ENCODE results near the gene ASCC3. TPM values are rescaled to one million over a fixed set of nuclear protein-coding genes. Genes with fewer than 3 reads are reported as not detected.

ASCC3 gene
- total and polyA plus RNA-seq, 4 donors: 12.8 to 32.7 (median 16.4) TPM

DNA sequence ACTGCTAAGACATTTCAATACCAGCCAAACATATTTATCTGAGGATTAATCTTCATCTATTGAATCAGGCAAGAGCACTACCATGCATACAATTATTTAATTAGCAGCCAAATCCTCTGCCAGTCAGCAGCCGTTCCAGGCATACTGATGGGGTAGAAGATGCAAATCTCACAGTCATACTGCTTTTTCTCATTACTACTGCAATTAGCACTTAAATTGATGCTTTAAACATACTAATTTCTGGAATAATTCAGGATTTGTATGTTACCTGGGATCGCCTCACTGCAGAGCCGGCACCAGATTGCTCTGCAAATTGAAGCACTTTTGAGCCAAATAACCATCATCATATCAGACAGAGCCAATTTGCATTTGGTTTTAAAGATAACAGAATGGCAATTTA is 366.5 kb downstream of the ASCC3 start:
- H3K4me1 ChIP-seq (ENCODE audit: control insufficient read depth in 4 of 4, insufficient read depth in 4 of 4, low read length in 3 of 4): peaks cover 0 to 8% (median 0%) of the 10 kb centered on the region in 4 donors
- H3K9me3 ChIP-seq (ENCODE audit: control insufficient read depth in 4 of 4, low read length in 3 of 4): no peaks in the 10 kb centered on the region
- H3K27ac ChIP-seq (ENCODE audit: low read depth in 1 of 2, low read length in 2 of 2): no peak overlapping the region
- no peak overlapping the region for H3K9ac ChIP-seq (ENCODE audit: low read depth in 1 of 2, low read length in 2 of 2)
- peaks cover 0 to 17% (median 10%) of the 10 kb centered on the region in 4 donors for H3K36me3 ChIP-seq (ENCODE audit: control insufficient read depth in 4 of 4, insufficient read depth in 3 of 4, low read depth in 1 of 4, low read length in 3 of 4)
- no peaks in the 10 kb centered on the region for H3K27me3 ChIP-seq (ENCODE audit: control insufficient read depth in 4 of 4, insufficient read depth in 4 of 4, low read length in 3 of 4)
- no peak for TF ChIP-seq CTCF (IDR thresholded peaks at IDR 0.05; ENCODE audit: low read depth, low read length, missing input control)
- TF ChIP-seq HNF4G (IDR thresholded peaks at IDR 0.05): no peak
- no peak for TF ChIP-seq FOXA1 (IDR thresholded peaks at IDR 0.05)
- TF ChIP-seq EGR1 (IDR thresholded peaks at IDR 0.05; ENCODE audit: low read depth in 2 of 2): no peak
- TF ChIP-seq GABPA (IDR thresholded peaks at IDR 0.05 in 1 of 2, conservative IDR thresholded peaks at IDR 0.05 in 1 of 2): no peak
- no peak for TF ChIP-seq HNF4A (conservative IDR thresholded peaks at IDR 0.05)
- TF ChIP-seq REST (IDR thresholded peaks at IDR 0.05): no peak
- TF ChIP-seq FOXA2 (IDR thresholded peaks at IDR 0.05): no peak
- 98% methylated on average over 3 of the region's 3 CpGs for WGBS
- no peak for DNase-seq (ENCODE audit: low spot score)
- no peak overlapping the region for H3K4me3 ChIP-seq (ENCODE audit: low read depth in 1 of 3, low read length in 3 of 3)

DNA sequence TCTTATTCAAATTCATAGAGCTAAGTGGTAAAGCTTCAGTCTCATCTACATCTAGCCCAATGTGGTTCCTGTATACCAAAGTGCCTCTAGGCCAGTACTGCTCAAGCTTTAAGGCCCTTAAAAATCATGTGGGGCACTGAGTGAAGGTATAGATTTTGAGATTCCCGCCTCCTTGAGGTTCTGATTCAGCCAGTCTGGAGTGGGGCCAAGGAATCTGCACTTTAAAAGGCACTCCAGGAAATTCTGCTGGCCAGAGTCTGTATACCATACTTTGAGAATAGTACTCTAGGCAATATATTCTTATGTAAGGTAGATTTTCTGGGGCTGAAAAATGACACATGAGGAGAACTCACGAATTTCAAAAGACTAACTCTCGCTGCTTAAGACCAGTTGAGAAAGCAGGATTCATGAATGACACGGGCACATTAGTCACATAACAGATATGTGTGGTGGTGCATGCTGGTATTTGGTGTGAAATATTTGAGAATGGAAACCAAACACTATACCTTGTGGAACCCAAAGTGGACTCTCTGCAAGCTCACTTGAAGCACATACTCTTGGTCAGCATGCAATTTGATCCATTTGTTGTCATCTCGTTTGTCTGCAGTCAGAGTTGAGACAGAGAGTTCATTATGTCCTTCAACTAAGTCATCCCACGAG is 368.8 kb downstream of the ASCC3 start:
- Histone ChIP-seq H3K9me3 (ENCODE audit: control insufficient read depth in 4 of 4, low read length in 3 of 4) (no peaks in the 10 kb centered on the region), H3K4me3 (ENCODE audit: low read depth in 1 of 3, low read length in 3 of 3) (no peak overlapping the region), H3K36me3 (ENCODE audit: control insufficient read depth in 4 of 4, insufficient read depth in 3 of 4, low read depth in 1 of 4, low read length in 3 of 4) (peaks cover 0 to 19% (median 12%) of the 10 kb centered on the region in 4 donors), H3K4me1 (ENCODE audit: control insufficient read depth in 4 of 4, insufficient read depth in 4 of 4, low read length in 3 of 4) (peaks cover 0 to 1% (median 0%) of the 10 kb centered on the region in 4 donors), H3K27me3 (ENCODE audit: control insufficient read depth in 4 of 4, insufficient read depth in 4 of 4, low read length in 3 of 4) (no peaks in the 10 kb centered on the region), H3K27ac (ENCODE audit: low read depth in 1 of 2, low read length in 2 of 2) (no peak overlapping the region), H3K9ac (ENCODE audit: low read depth in 1 of 2, low read length in 2 of 2) (no peak overlapping the region)
- whole genome bisulfite sequencing: 90% methylated on average over 6 of the region's 6 CpGs
- TF ChIP-seq RAD21 (IDR thresholded peaks at IDR 0.05): no peak
- TF ChIP-seq TAF1 (conservative IDR thresholded peaks at IDR 0.05): no peak
- no peak for TF ChIP-seq FOXA2 (IDR thresholded peaks at IDR 0.05)
- TF ChIP-seq CTCF (IDR thresholded peaks at IDR 0.05; ENCODE audit: low read depth, low read length, missing input control): no peak
- TF ChIP-seq NR2F2 (IDR thresholded peaks at IDR 0.05): no peak
- TF ChIP-seq, protein P1, sequence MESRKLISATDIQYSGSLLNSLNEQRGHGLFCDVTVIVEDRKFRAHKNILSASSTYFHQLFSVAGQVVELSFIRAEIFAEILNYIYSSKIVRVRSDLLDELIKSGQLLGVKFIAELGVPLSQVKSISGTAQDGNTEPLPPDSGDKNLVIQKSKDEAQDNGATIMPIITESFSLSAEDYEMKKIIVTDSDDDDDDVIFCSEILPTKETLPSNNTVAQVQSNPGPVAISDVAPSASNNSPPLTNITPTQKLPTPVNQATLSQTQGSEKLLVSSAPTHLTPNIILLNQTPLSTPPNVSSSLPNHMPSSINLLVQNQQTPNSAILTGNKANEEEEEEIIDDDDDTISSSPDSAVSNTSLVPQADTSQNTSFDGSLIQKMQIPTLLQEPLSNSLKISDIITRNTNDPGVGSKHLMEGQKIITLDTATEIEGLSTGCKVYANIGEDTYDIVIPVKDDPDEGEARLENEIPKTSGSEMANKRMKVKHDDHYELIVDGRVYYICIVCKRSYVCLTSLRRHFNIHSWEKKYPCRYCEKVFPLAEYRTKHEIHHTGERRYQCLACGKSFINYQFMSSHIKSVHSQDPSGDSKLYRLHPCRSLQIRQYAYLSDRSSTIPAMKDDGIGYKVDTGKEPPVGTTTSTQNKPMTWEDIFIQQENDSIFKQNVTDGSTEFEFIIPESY (IDR thresholded peaks at IDR 0.05): no peak
- TF ChIP-seq EGR1 (IDR thresholded peaks at IDR 0.05; ENCODE audit: low read depth in 2 of 2): no peak
- TF ChIP-seq HNF4G (IDR thresholded peaks at IDR 0.05): no peak
- no peak for TF ChIP-seq SP1 (IDR thresholded peaks at IDR 0.05)
- no peak for TF ChIP-seq JUND (IDR thresholded peaks at IDR 0.05)
- TF ChIP-seq, protein P2, sequence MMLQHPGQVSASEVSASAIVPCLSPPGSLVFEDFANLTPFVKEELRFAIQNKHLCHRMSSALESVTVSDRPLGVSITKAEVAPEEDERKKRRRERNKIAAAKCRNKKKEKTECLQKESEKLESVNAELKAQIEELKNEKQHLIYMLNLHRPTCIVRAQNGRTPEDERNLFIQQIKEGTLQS (IDR thresholded peaks at IDR 0.05): no peak
- TF ChIP-seq REST (IDR thresholded peaks at IDR 0.05): no peak
- DNase-seq (ENCODE audit: low spot score): no peak

All from liver (tissue), 9 donors.